ENCODE data around the gene MAP7. TPM values are rescaled to one million over a fixed set of nuclear protein-coding genes. Genes with fewer than 3 reads are reported as not detected.

The MAP7 gene
- total RNA-seq, 1 donor = 1.4 TPM

- DNase-seq (ENCODE audit: insufficient read length, low spot score, missing footprints) = no peak
- no peak overlapping the region for H2AFZ ChIP-seq (ENCODE audit: low read length)
- no peak overlapping the region for H3K4me2 ChIP-seq (ENCODE audit: insufficient read depth, low read length)
- H3K4me1 ChIP-seq (ENCODE audit: insufficient read depth, low read length) = no peaks in the 10 kb centered on the region
- H3K27ac ChIP-seq (ENCODE audit: low read depth, low read length) = no peak overlapping the region
- H3K27me3 ChIP-seq (ENCODE audit: insufficient read depth, low read length) = peaks cover 7% of the 10 kb centered on the region
- no peaks in the 10 kb centered on the region for H4K20me1 ChIP-seq (ENCODE audit: insufficient read depth, low read length)
- no peaks in the 10 kb centered on the region for H3K9me3 ChIP-seq (ENCODE audit: low read depth, low read length)
- no peak overlapping the region for H3K4me3 ChIP-seq (ENCODE audit: insufficient read depth, low read length)
- TF ChIP-seq CTCF (IDR thresholded peaks at IDR 0.05; ENCODE audit: extremely low read depth, low read depth, low read length) = no peak
- no peaks in the 10 kb centered on the region for H3K79me2 ChIP-seq (ENCODE audit: insufficient read depth, low read length)
- H3K36me3 ChIP-seq (ENCODE audit: insufficient read depth, low read length) = no peaks in the 10 kb centered on the region
Measured at GRCh38 chr6:136304410-136304809, 245.8 kb downstream of the MAP7 start.

- TF ChIP-seq CTCF (IDR thresholded peaks at IDR 0.05; ENCODE audit: extremely low read depth, low read depth, low read length) = no peak
- H4K20me1 ChIP-seq (ENCODE audit: insufficient read depth, low read length) = no peaks in the 10 kb centered on the region
Measured at GRCh38 chr6:136303516-136303915, 246.7 kb downstream of the MAP7 start.

GRCh38 chr6:136294621-136295020, 255.6 kb downstream of the MAP7 start:
- no peaks in the 10 kb centered on the region for H4K20me1 ChIP-seq (ENCODE audit: insufficient read depth, low read length)
- no peak for DNase-seq (ENCODE audit: insufficient read length, low spot score, missing footprints)
- peaks cover 14% of the 10 kb centered on the region for H3K4me1 ChIP-seq (ENCODE audit: insufficient read depth, low read length)
- no peak overlapping the region for H3K4me2 ChIP-seq (ENCODE audit: insufficient read depth, low read length)
- H3K36me3 ChIP-seq (ENCODE audit: insufficient read depth, low read length) = no peaks in the 10 kb centered on the region
- H3K9me3 ChIP-seq (ENCODE audit: low read depth, low read length) = no peaks in the 10 kb centered on the region
- no peak for TF ChIP-seq CTCF (IDR thresholded peaks at IDR 0.05; ENCODE audit: extremely low read depth, low read depth, low read length)
- H3K27ac ChIP-seq (ENCODE audit: low read depth, low read length) = no peak overlapping the region
- H3K79me2 ChIP-seq (ENCODE audit: insufficient read depth, low read length) = no peaks in the 10 kb centered on the region
- H2AFZ ChIP-seq (ENCODE audit: low read length) = peak overlapping the region; percentile 17
- H3K4me3 ChIP-seq (ENCODE audit: insufficient read depth, low read length) = no peak overlapping the region
- peaks cover 2% of the 10 kb centered on the region for H3K27me3 ChIP-seq (ENCODE audit: insufficient read depth, low read length)

More at GRCh38 chr6:136303516-136303915, 246.7 kb downstream of the MAP7 start:
- H3K79me2 ChIP-seq (ENCODE audit: insufficient read depth, low read length) = no peaks in the 10 kb centered on the region
- H3K9me3 ChIP-seq (ENCODE audit: low read depth, low read length) = no peaks in the 10 kb centered on the region
- no peak for DNase-seq (ENCODE audit: insufficient read length, low spot score, missing footprints)
- H3K4me2 ChIP-seq (ENCODE audit: insufficient read depth, low read length) = no peak overlapping the region
- peaks cover 7% of the 10 kb centered on the region for H3K27me3 ChIP-seq (ENCODE audit: insufficient read depth, low read length)
- no peaks in the 10 kb centered on the region for H3K4me1 ChIP-seq (ENCODE audit: insufficient read depth, low read length)
- no peaks in the 10 kb centered on the region for H3K36me3 ChIP-seq (ENCODE audit: insufficient read depth, low read length)
- H2AFZ ChIP-seq (ENCODE audit: low read length) = no peak overlapping the region
- no peak overlapping the region for H3K27ac ChIP-seq (ENCODE audit: low read depth, low read length)
- H3K4me3 ChIP-seq (ENCODE audit: insufficient read depth, low read length) = no peak overlapping the region

Small RNA genes lying within 50 kb of the gene (small RNA-seq; reads per million reads assigned to genes)
- gene AL023284.1 = not detected
- not detected for gene NDUFS5P1

Other genes starting within 250 kb of the MAP7 start
- gene MAP3K5, start 242.1 kb upstream of the MAP7 start, total RNA-seq = 7.4 and 8.3 TPM in 2 replicates

Measured in osteoblast (primary cell).